Brain microvascular endothelial cell (primary cell): ENCODE data around the gene ZMYND15.

Experiments
- DNase-seq: peaks from one replicate; pipeline ENCODE4 v3.0.0-alpha.2; 2020
- H3K27ac ChIP-seq: fragments of 250-450 bp; sonication (Bioruptor Pico); 2 replicates; pipeline ENCODE4 v1.5.1; 2020; ENCODE audit warnings: mild to moderate bottlenecking, moderate library complexity
- H3K27me3 ChIP-seq: fragments of 250-450 bp; sonication (Bioruptor Pico); replicated peaks from 2 replicates; pipeline ENCODE4 v1.5.1; 2020; ENCODE audit warnings: mild to moderate bottlenecking
- H3K36me3 ChIP-seq: fragments of 250-450 bp; sonication (Bioruptor Pico); replicated peaks from 2 replicates; pipeline ENCODE4 v1.5.1; 2020; ENCODE audit warnings: mild to moderate bottlenecking
- H3K4me3 ChIP-seq: 2 replicates; pipeline ENCODE4 v1.5.1; 2011; ENCODE audit warnings: low read depth, mild to moderate bottlenecking, control low read depth, low read length, moderate library complexity
- in situ Hi-C: cut with HindIII; loops from 2 replicates; pipeline ENCODE4 v1.10.0; 2017; ENCODE audit warnings: low sequenced_read_pairs, low pct_ligation_motif_present
- TF ChIP-seq, protein P1 (sequence below): IDR thresholded peaks from 2 replicates; pipeline ENCODE4 v1.5.1; 2011; ENCODE audit warnings: low read depth, mild to moderate bottlenecking, moderate library complexity, low read length, control low read depth, inconsistent platforms; ENCODE audit errors: missing control alignments

The ZMYND15 gene

DNA sequence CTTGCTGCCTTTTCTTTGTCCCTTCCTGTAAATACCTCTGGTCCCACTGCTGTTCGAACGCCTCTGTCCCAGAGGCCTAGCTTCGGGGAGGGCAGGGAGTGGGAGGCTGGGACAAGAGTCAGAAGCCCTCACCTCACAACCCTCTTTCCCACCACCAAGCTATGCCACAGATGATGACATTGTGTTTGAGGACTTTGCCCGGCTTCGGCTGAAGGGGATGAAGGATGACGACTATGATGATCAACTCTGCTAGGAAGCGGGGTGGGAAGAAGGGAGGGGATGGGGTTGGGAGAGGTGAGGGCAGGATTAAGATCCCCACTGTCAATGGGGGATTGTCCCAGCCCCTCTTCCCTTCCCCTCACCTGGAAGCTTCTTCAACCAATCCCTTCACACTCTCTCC lies 18.8 kb upstream of the ZMYND15 start:
- no peak overlapping the region for H3K27ac ChIP-seq
- TF ChIP-seq, protein P1, sequence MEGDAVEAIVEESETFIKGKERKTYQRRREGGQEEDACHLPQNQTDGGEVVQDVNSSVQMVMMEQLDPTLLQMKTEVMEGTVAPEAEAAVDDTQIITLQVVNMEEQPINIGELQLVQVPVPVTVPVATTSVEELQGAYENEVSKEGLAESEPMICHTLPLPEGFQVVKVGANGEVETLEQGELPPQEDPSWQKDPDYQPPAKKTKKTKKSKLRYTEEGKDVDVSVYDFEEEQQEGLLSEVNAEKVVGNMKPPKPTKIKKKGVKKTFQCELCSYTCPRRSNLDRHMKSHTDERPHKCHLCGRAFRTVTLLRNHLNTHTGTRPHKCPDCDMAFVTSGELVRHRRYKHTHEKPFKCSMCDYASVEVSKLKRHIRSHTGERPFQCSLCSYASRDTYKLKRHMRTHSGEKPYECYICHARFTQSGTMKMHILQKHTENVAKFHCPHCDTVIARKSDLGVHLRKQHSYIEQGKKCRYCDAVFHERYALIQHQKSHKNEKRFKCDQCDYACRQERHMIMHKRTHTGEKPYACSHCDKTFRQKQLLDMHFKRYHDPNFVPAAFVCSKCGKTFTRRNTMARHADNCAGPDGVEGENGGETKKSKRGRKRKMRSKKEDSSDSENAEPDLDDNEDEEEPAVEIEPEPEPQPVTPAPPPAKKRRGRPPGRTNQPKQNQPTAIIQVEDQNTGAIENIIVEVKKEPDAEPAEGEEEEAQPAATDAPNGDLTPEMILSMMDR: no peak
- H3K4me3 ChIP-seq: no peak overlapping the region
- in situ Hi-C loops: no loop called here
- H3K36me3 ChIP-seq: no peaks in the 10 kb centered on the region
- H3K27me3 ChIP-seq: no peaks in the 10 kb centered on the region
- DNase-seq: no peak

GRCh38 chr17:4721203-4722135 lies 18.2 kb upstream of the ZMYND15 start:
- DNase-seq: peak; percentile 45
- H3K36me3 ChIP-seq: no peaks in the 10 kb centered on the region
- in situ Hi-C loops: no loop called here

DNA sequence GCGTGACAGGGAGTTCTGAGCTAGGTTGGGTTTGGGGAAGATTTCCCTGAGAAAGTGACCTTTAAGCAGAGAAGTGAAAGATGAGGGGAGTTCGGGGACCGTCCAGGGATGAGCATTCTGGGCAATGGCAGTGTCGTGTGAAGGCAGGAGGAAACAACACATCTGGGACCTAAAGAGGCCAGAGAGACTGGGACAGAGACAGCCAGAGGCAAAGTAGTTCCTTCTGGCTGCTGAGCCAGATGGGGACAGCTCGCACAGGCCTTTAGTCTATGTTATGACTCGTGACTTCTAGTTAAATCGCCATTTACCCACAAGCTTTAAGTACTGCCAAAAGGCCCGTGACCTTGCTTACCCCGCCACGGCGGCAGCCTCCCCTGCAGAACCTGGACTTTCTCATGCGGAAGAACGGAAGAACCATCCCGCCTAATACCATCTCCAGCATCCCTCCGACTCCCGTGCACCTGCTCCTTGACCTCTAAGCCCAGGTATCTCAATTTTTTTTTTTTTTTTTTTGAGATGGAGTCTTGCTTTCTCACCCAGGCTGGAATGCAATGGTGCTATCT lies 16.9 kb upstream of the ZMYND15 start:
- in situ Hi-C loops: no loop called here
- no peak overlapping the region for H3K27ac ChIP-seq
- no peaks in the 10 kb centered on the region for H3K27me3 ChIP-seq
- no peak overlapping the region for H3K4me3 ChIP-seq
- no peaks in the 10 kb centered on the region for H3K36me3 ChIP-seq
- TF ChIP-seq, protein P1: no peak
- no peak for DNase-seq

More at GRCh38 chr17:4721203-4722135, 18.2 kb upstream of the ZMYND15 start:
- no peak overlapping the region for H3K4me3 ChIP-seq
- TF ChIP-seq, protein P1: no peak
- H3K27ac ChIP-seq: no peak overlapping the region
- H3K27me3 ChIP-seq: no peaks in the 10 kb centered on the region

GRCh38 chr17:4724650-4725049 lies 15.0 kb upstream of the ZMYND15 start:
- in situ Hi-C loops: no loop called here
- H3K4me3 ChIP-seq: no peak overlapping the region
- TF ChIP-seq, protein P1: no peak
- H3K36me3 ChIP-seq: no peaks in the 10 kb centered on the region
- DNase-seq: no peak
- no peaks in the 10 kb centered on the region for H3K27me3 ChIP-seq
- H3K27ac ChIP-seq: no peak overlapping the region

DNA sequence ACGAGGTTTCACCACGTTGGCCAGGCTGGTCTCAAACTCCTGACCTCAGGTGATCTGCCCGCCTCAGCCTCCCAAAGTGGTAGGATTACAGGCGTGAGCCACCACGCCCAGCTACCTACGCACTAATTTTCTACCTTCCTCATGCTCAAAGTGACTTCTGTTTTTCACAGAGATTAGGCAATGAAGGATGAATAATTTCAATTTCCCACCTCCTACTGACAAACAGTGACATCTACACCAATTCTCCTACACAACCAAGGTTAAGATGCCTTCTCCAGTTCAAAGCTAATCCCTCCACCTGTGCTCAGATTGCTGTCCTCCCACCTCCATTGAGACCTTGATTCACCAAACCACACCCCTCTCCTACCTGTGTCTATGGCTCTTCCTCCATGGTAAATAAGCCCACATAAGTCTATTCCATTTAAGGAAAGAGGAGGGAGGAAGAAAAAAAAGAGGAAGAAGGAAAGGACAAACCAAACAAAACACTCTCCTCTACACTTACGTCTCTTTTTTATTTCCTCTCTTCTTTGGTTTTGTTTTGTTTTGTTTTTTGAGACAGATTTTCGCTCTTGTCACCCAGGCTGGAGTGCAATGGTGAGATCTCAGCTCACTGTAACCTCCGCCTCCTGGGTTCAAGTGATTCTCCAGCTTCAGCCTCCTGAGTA lies 13.9 kb upstream of the ZMYND15 start:
- DNase-seq: no peak
- no peak overlapping the region for H3K4me3 ChIP-seq
- H3K27ac ChIP-seq: no peak overlapping the region
- in situ Hi-C loops: no loop called here
- TF ChIP-seq, protein P1: no peak
- H3K36me3 ChIP-seq: no peaks in the 10 kb centered on the region
- no peaks in the 10 kb centered on the region for H3K27me3 ChIP-seq
